ENCODE measurements around the gene ZNF699. TPM values are rescaled to one million over a fixed set of nuclear protein-coding genes. Genes with fewer than 3 reads are reported as not detected.
"Not testable (repeated sequence)": the region's sequence is repeated elsewhere in the genome, so short reads cannot be mapped to it uniquely, and the experiment has no call there.

The ZNF699 gene
- total RNA-seq, 1 donor from 2014 or later, result 9.7 TPM

GRCh38 chr19:9289231-9289884 lies 20.3 kb downstream of the ZNF699 start:
- no peak for DNase-seq
- Mint-ChIP-seq H3K4me1 (ENCODE audit: low read depth, unreplicated experiment) (no peaks in the 10 kb centered on the region), H3K9me3 (ENCODE audit: unreplicated experiment) (peaks cover 7% of the 10 kb centered on the region), H3K27me3 (ENCODE audit: unreplicated experiment) (no peaks in the 10 kb centered on the region), H3K4me3 (ENCODE audit: unreplicated experiment) (no peak overlapping the region), H3K27ac (ENCODE audit: unreplicated experiment) (no peak overlapping the region), H3K36me3 (ENCODE audit: unreplicated experiment) (peaks cover 35% of the 10 kb centered on the region)
- TF ChIP-seq, protein P1, sequence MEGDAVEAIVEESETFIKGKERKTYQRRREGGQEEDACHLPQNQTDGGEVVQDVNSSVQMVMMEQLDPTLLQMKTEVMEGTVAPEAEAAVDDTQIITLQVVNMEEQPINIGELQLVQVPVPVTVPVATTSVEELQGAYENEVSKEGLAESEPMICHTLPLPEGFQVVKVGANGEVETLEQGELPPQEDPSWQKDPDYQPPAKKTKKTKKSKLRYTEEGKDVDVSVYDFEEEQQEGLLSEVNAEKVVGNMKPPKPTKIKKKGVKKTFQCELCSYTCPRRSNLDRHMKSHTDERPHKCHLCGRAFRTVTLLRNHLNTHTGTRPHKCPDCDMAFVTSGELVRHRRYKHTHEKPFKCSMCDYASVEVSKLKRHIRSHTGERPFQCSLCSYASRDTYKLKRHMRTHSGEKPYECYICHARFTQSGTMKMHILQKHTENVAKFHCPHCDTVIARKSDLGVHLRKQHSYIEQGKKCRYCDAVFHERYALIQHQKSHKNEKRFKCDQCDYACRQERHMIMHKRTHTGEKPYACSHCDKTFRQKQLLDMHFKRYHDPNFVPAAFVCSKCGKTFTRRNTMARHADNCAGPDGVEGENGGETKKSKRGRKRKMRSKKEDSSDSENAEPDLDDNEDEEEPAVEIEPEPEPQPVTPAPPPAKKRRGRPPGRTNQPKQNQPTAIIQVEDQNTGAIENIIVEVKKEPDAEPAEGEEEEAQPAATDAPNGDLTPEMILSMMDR (IDR thresholded peaks at IDR 0.05; ENCODE audit: partially characterized antibody, unreplicated experiment), result no peak

- H3K27me3 Mint-ChIP-seq (ENCODE audit: unreplicated experiment); H3K4me1 Mint-ChIP-seq (ENCODE audit: low read depth, unreplicated experiment); H3K4me3 Mint-ChIP-seq (ENCODE audit: unreplicated experiment); H3K27ac Mint-ChIP-seq (ENCODE audit: unreplicated experiment); DNase-seq: not testable (repeated sequence)
- Mint-ChIP-seq H3K9me3 (ENCODE audit: unreplicated experiment) (peaks cover 28% of the 10 kb centered on the region), H3K36me3 (ENCODE audit: unreplicated experiment) (peaks cover 22% of the 10 kb centered on the region)
Observed at GRCh38 chr19:9283485-9283884, 26.2 kb downstream of the ZNF699 start.

DNA sequence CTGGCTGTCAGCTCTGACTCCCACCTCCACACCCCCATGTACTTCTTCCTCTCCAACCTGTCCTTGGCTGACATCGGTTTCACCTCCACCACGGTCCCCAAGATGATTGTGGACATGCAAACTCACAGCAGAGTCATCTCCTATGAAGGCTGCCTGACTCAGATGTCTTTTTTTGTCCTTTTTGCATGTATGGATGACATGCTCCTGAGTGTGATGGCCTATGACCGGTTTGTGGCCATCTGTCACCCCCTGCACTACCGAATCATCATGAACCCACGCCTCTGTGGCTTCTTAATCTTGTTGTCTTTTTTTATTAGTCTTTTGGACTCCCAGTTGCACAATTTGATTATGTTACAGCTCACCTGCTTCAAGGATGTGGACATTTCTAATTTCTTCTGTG lies 58.4 kb downstream of the ZNF699 start:
- Mint-ChIP-seq H3K4me3 (ENCODE audit: unreplicated experiment) (no peak overlapping the region), H3K36me3 (ENCODE audit: unreplicated experiment) (peaks cover 7% of the 10 kb centered on the region), H3K9me3 (ENCODE audit: unreplicated experiment) (peaks cover 9% of the 10 kb centered on the region), H3K4me1 (ENCODE audit: low read depth, unreplicated experiment) (no peaks in the 10 kb centered on the region), H3K27me3 (ENCODE audit: unreplicated experiment) (peaks cover 2% of the 10 kb centered on the region), H3K27ac (ENCODE audit: unreplicated experiment) (no peak overlapping the region)
- DNase-seq, result no peak
- TF ChIP-seq, protein P1 (IDR thresholded peaks at IDR 0.05; ENCODE audit: partially characterized antibody, unreplicated experiment), result no peak

- H3K27me3 Mint-ChIP-seq (ENCODE audit: unreplicated experiment), result peaks cover 2% of the 10 kb centered on the region
- peaks cover 9% of the 10 kb centered on the region for H3K9me3 Mint-ChIP-seq (ENCODE audit: unreplicated experiment)
- no peaks in the 10 kb centered on the region for H3K4me1 Mint-ChIP-seq (ENCODE audit: low read depth, unreplicated experiment)
- no peak for DNase-seq
- TF ChIP-seq, protein P1 (IDR thresholded peaks at IDR 0.05; ENCODE audit: partially characterized antibody, unreplicated experiment), result no peak
- H3K4me3 Mint-ChIP-seq (ENCODE audit: unreplicated experiment), result no peak within 1 kb of the TSS
- peaks cover 7% of the 10 kb centered on the region for H3K36me3 Mint-ChIP-seq (ENCODE audit: unreplicated experiment)
- H3K27ac Mint-ChIP-seq (ENCODE audit: unreplicated experiment), result no peak within 1 kb of the TSS
Observed at GRCh38 chr19:9250630-9251029, 59.0 kb downstream of the ZNF699 start, which contains the start of gene OR7E24. OR7E24 (plus strand) TSS chr19:9250930; CDS start chr19:9251044, 114 bp downstream.

Other genes starting within 250 kb of the ZNF699 start
- gene OR1M1, start 222.8 kb downstream of the ZNF699 start, total RNA-seq (ENCODE audit: unreplicated experiment), result not detected
- not detected for gene OR7G2, start 202.4 kb downstream of the ZNF699 start, total RNA-seq (ENCODE audit: unreplicated experiment)
- not detected for gene OR7G1, start 194.1 kb downstream of the ZNF699 start, total RNA-seq (ENCODE audit: unreplicated experiment)
- gene OR7G3, start 182.9 kb downstream of the ZNF699 start, total RNA-seq (ENCODE audit: unreplicated experiment), result not detected
- gene ZNF317, start 169.4 kb downstream of the ZNF699 start, total RNA-seq (ENCODE audit: unreplicated experiment), result 36.8 TPM
- gene OR7D2, start 130.9 kb downstream of the ZNF699 start, total RNA-seq (ENCODE audit: unreplicated experiment), result not detected
- not detected for gene OR7D4, start 90.2 kb downstream of the ZNF699 start, total RNA-seq (ENCODE audit: unreplicated experiment)
- gene OR7E24, start 58.9 kb downstream of the ZNF699 start, total RNA-seq (ENCODE audit: unreplicated experiment), result not detected
- gene ZNF559, start 14.3 kb upstream of the ZNF699 start, total RNA-seq (ENCODE audit: unreplicated experiment), result 23.6 TPM
- 6.7 TPM for gene ZNF177, start 53.2 kb upstream of the ZNF699 start, total RNA-seq (ENCODE audit: unreplicated experiment)
- gene ZNF266, start 125.7 kb upstream of the ZNF699 start, total RNA-seq (ENCODE audit: unreplicated experiment), result 49.0 TPM
- gene ZNF560, start 188.8 kb upstream of the ZNF699 start, total RNA-seq (ENCODE audit: unreplicated experiment), result not detected
- 24.5 TPM for gene ZNF426, start 228.8 kb upstream of the ZNF699 start, total RNA-seq (ENCODE audit: unreplicated experiment)